Hepatocyte (in vitro differentiated cells): ENCODE measurements around the gene MAGI1. TPM values are rescaled to one million over a fixed set of nuclear protein-coding genes. Genes with fewer than 3 reads are reported as not detected.

Source experiments
- DNase-seq: peaks from one replicate; pipeline ENCODE4 v3.0.0-alpha.2; 2016; ENCODE audit warnings: low spot score
- H2AFZ ChIP-seq: fragments of 200-600 bp; sonication (generic); 2 replicates; pipeline ENCODE4 v1.6.0; 2016; ENCODE audit warnings: antibody characterized with exemption, mild to moderate bottlenecking
- H3K27ac ChIP-seq: fragments of 200-600 bp; sonication (generic); 2 replicates; pipeline ENCODE4 v1.5.1; 2016; ENCODE audit warnings: mild to moderate bottlenecking
- H3K27me3 ChIP-seq: fragments of 200-600 bp; sonication (generic); 2 replicates; pipeline ENCODE4 v1.6.1; 2016
- H3K36me3 ChIP-seq: fragments of 200-600 bp; sonication (generic); replicated peaks from 2 replicates; pipeline ENCODE4 v1.5.1; 2016; ENCODE audit warnings: low read depth; ENCODE audit not compliant: insufficient read depth
- H3K4me1 ChIP-seq: fragments of 200-600 bp; sonication (generic); 2 replicates; pipeline ENCODE4 v1.5.1; 2016; ENCODE audit warnings: mild to moderate bottlenecking, moderate library complexity; ENCODE audit not compliant: insufficient read depth
- H3K4me2 ChIP-seq: fragments of 200-600 bp; sonication (generic); 2 replicates; pipeline ENCODE4 v1.6.0; 2016
- H3K4me3 ChIP-seq: fragments of 200-600 bp; sonication (generic); 2 replicates; pipeline ENCODE4 v1.5.1; 2016; ENCODE audit warnings: mild to moderate bottlenecking
- H3K79me2 ChIP-seq: fragments of 200-600 bp; sonication (generic); 2 replicates; pipeline ENCODE4 v1.6.0; 2017; ENCODE audit warnings: mild to moderate bottlenecking
- H3K9me2 ChIP-seq: fragments of 200-600 bp; sonication (generic); replicated peaks from 2 replicates; pipeline ENCODE4 v1.6.0; 2017; ENCODE audit warnings: mild to moderate bottlenecking; ENCODE audit not compliant: insufficient read depth
- H3K9me3 ChIP-seq: fragments of 200-600 bp; sonication (generic); 2 replicates; pipeline ENCODE4 v1.5.1; 2016; ENCODE audit warnings: low read depth, mild to moderate bottlenecking
- H4K20me1 ChIP-seq: fragments of 200-600 bp; sonication (generic); 2 replicates; pipeline ENCODE4 v1.6.0; 2016; ENCODE audit warnings: mild to moderate bottlenecking; ENCODE audit not compliant: insufficient read depth, poor library complexity, severe bottlenecking
- CTCF ChIP-seq: fragments of 200-600 bp; sonication (generic); IDR thresholded peaks from 2 replicates; pipeline ENCODE4 v1.5.1; 2016; ENCODE audit warnings: antibody characterized with exemption, mild to moderate bottlenecking; ENCODE audit not compliant: poor library complexity
- EZH2 ChIP-seq: fragments of 200-600 bp; sonication (generic); IDR thresholded peaks from 2 replicates; pipeline ENCODE4 v1.6.1; 2016; ENCODE audit warnings: antibody characterized with exemption, mild to moderate bottlenecking, borderline replicate concordance
- EZH2phosphoT487 ChIP-seq: fragments of 200-600 bp; sonication (generic); IDR thresholded peaks from one replicate; pipeline ENCODE4 v1.6.1; 2018; ENCODE audit warnings: antibody characterized with exemption, mild to moderate bottlenecking, low read depth, moderate library complexity; ENCODE audit not compliant: unreplicated experiment, severe bottlenecking
- WGBS: methylation state at CpG from one replicate; pipeline ENCODE4 v1.1.6; 2016; ENCODE audit warnings: low lambda C conversion rate; ENCODE audit errors: missing lambda C conversion rate; 5-methylcytosine and 5-hydroxymethylcytosine counted together
- polyA plus RNA-seq: library from polyadenylated mRNA; unstranded; fragments of >200 nt; fragmentation: Nextera tagmentation; extraction: Ambion mirVana; gene quantifications from 2 replicates; pipeline ENCODE4 v1.2.1, GENCODE V29; 2016
- total RNA-seq: library from RNA; depleted of rRNA; stranded (reverse); fragments of >200 nt; gene quantifications from 2 replicates; pipeline ENCODE4 v1.2.3, GENCODE V29; 2014

Gene MAGI1
- total and polyA plus RNA-seq, 2 experiments from 2014 or later, result 26.2 to 43.5 TPM

GRCh38 chr3:65871305-65872141, 167.2 kb downstream of the MAGI1 start:
- TF ChIP-seq EZH2phosphoT487, result no peak
- no peak for TF ChIP-seq EZH2
- TF ChIP-seq CTCF, result no peak
- no peaks in the 10 kb centered on the region for H3K9me2 ChIP-seq
- H4K20me1 ChIP-seq, result no peaks in the 10 kb centered on the region
- no peaks in the 10 kb centered on the region for H3K27me3 ChIP-seq
- H3K9me3 ChIP-seq, result no peaks in the 10 kb centered on the region
- DNase-seq, result peak; percentile 68
- peak overlapping the region; percentile 42 for H3K27ac ChIP-seq
- no peak overlapping the region for H2AFZ ChIP-seq
- H3K4me1 ChIP-seq, result peaks cover 8% of the 10 kb centered on the region
- 63% methylated on average over 6 of the region's 6 CpGs for whole genome bisulfite sequencing
- H3K4me2 ChIP-seq, result peak overlapping the region; percentile 45
- H3K79me2 ChIP-seq, result peaks cover 76% of the 10 kb centered on the region
- no peaks in the 10 kb centered on the region for H3K36me3 ChIP-seq
- no peak overlapping the region for H3K4me3 ChIP-seq

DNA sequence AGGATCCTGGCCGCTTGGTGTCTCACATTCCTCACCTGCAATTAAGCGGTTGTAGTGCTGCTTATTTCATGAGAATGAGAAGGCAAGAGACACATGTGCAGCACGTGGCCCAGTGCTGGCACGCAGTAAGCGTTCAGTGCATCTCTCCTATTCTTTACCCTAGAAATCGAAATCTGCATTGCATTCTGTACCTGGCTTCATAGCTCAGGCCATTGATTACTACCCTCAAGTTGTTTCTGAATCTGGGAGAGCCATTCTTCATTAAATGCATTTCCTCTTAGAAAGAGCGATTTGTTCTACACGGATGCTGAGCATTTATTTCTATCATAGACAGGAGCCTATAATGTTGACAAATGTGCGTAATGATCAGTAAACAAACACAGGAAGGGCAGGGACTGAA, 168.9 kb downstream of the MAGI1 start:
- Histone ChIP-seq H3K9me3 (no peaks in the 10 kb centered on the region), H3K9me2 (no peaks in the 10 kb centered on the region), H2AFZ (no peak overlapping the region), H3K4me3 (no peak overlapping the region), H4K20me1 (no peaks in the 10 kb centered on the region), H3K4me2 (no peak overlapping the region), H3K4me1 (peaks cover 8% of the 10 kb centered on the region), H3K79me2 (peaks cover 77% of the 10 kb centered on the region), H3K36me3 (no peaks in the 10 kb centered on the region), H3K27me3 (no peaks in the 10 kb centered on the region), H3K27ac (no peak overlapping the region)
- 94% methylated on average over 9 of the region's 9 CpGs for WGBS
- no peak for TF ChIP-seq EZH2phosphoT487
- no peak for TF ChIP-seq CTCF
- TF ChIP-seq EZH2, result no peak
- no peak for DNase-seq

DNA sequence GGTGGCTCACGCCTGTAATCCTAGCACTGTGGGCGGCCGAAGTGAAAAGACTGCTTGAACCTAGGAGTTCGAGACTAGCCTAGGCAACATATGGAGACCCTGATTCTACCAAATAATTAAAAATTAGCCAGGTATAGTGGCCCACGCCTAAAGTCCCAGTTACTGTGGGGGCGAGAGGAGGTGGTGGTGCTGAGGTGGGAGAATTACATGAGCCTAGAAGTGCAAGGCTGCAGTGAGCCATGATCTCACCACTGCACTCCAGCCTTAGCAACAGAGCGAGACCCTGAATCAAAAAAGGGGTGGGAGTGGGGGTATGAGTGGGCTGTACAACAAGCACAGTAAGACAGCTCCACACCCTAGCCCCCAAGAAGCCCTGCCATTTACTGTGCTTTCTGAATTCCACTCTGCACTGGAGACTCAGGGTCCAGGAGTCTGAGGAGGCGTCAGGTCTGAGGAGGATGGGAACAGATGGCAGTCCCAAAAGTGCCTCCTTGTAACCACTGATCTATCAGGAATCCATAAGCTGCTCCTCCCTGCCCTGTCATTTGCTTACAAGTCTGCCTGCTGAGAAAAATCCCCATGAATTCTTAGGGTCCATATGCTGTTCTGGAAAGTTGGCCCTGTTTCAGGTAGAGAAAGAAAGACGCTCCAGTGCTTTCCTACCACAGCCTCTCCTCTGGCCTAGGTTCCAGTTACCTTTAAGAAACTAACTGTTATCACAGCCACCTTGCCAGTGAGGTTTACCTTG, 171.1 kb downstream of the MAGI1 start:
- TF ChIP-seq CTCF, result no peak
- no peak for TF ChIP-seq EZH2phosphoT487
- TF ChIP-seq EZH2, result no peak
- peaks cover 3% of the 10 kb centered on the region for H4K20me1 ChIP-seq
- no peaks in the 10 kb centered on the region for H3K36me3 ChIP-seq

More for the DNA sequence above, 171.1 kb downstream of the MAGI1 start:
- Histone ChIP-seq H3K79me2 (peaks cover 76% of the 10 kb centered on the region), H3K9me2 (no peaks in the 10 kb centered on the region), H3K4me2 (no peak overlapping the region), H3K9me3 (no peaks in the 10 kb centered on the region), H3K27me3 (no peaks in the 10 kb centered on the region), H3K4me3 (no peak overlapping the region), H3K4me1 (peaks cover 8% of the 10 kb centered on the region), H3K27ac (no peak overlapping the region), H2AFZ (no peak overlapping the region)
- no peak for DNase-seq
- WGBS, result 95% methylated on average over 9 of the region's 9 CpGs
